ENCODE measurements around the gene ARMC3. TPM values are rescaled to one million over a fixed set of nuclear protein-coding genes. Genes with fewer than 3 reads are reported as not detected.

Gene ARMC3
- total and polyA plus RNA-seq, 8 donors, result 0.05 to 0.25 TPM; not detected in 6

GRCh38 chr10:23034790-23035189, 106.9 kb downstream of the ARMC3 start:
- DNase-seq (no peak), ATAC-seq (no peak), FAIRE-seq (no peak)
- no peak for TF ChIP-seq CTCF (IDR thresholded peaks at IDR 0.05)
- no peaks in the 10 kb centered on the region for H3K4me1 ChIP-seq
- no peak overlapping the region for H3K27ac ChIP-seq
- intact Hi-C loops (cut with DNase I), result no loop called here
- no peak overlapping the region for H3K4me3 ChIP-seq
- H3K27me3 ChIP-seq, result no peaks in the 10 kb centered on the region
- no peaks in the 10 kb centered on the region for H3K36me3 ChIP-seq
- H3K9me3 ChIP-seq, result no peaks in the 10 kb centered on the region

- intact Hi-C loops (cut with DNase I), result no loop called here
- ATAC-seq (no peak), DNase-seq (no peak), FAIRE-seq (no peak)
- H3K36me3 ChIP-seq, result no peaks in the 10 kb centered on the region
- no peaks in the 10 kb centered on the region for H3K4me1 ChIP-seq
- TF ChIP-seq CTCF (IDR thresholded peaks at IDR 0.05), result no peak
- no peaks in the 10 kb centered on the region for H3K27me3 ChIP-seq
- no peak overlapping the region for H3K27ac ChIP-seq
- H3K9me3 ChIP-seq, result no peaks in the 10 kb centered on the region
- H3K4me3 ChIP-seq, result no peak overlapping the region
Measured at GRCh38 chr10:23035569-23035968, 107.7 kb downstream of the ARMC3 start.

GRCh38 chr10:23037152-23037551, 109.3 kb downstream of the ARMC3 start:
- Histone ChIP-seq H3K27me3 (no peaks in the 10 kb centered on the region), H3K4me3 (no peak overlapping the region), H3K27ac (no peak overlapping the region), H3K4me1 (no peaks in the 10 kb centered on the region), H3K36me3 (no peaks in the 10 kb centered on the region), H3K9me3 (no peaks in the 10 kb centered on the region)
- 91% methylated on average over 10 of the region's 10 CpGs for WGBS, 2 donors
- intact Hi-C loops (cut with DNase I), result no loop called here
- FAIRE-seq (no peak), ATAC-seq (no peak), DNase-seq (no peak)
- no peak for TF ChIP-seq CTCF (IDR thresholded peaks at IDR 0.05)

GRCh38 chr10:23037561-23037960, 109.7 kb downstream of the ARMC3 start:
- no peak for FAIRE-seq
- H3K4me3 ChIP-seq, result no peak overlapping the region
- H3K27ac ChIP-seq, result no peak overlapping the region
- whole genome bisulfite sequencing, 2 donors, result 82 to 88% methylated on average over 4 of the region's 4 CpGs
- no peaks in the 10 kb centered on the region for H3K4me1 ChIP-seq
- ATAC-seq, result no peak
- no peaks in the 10 kb centered on the region for H3K27me3 ChIP-seq
- no peak for TF ChIP-seq CTCF (IDR thresholded peaks at IDR 0.05)
- intact Hi-C loops (cut with DNase I), result no loop called here
- no peak for DNase-seq
- no peaks in the 10 kb centered on the region for H3K36me3 ChIP-seq
- H3K9me3 ChIP-seq, result no peaks in the 10 kb centered on the region

GRCh38 chr10:23038172-23038571, 110.3 kb downstream of the ARMC3 start:
- Histone ChIP-seq H3K27me3 (no peaks in the 10 kb centered on the region), H3K36me3 (no peaks in the 10 kb centered on the region), H3K4me1 (no peaks in the 10 kb centered on the region), H3K9me3 (no peaks in the 10 kb centered on the region), H3K4me3 (no peak overlapping the region), H3K27ac (no peak overlapping the region)
- WGBS, 2 donors, result 96% methylated on average over 5 of the region's 5 CpGs
- no peak for TF ChIP-seq CTCF (IDR thresholded peaks at IDR 0.05)
- no peak for ATAC-seq
- DNase-seq, result no peak
- FAIRE-seq, result no peak
- intact Hi-C loops (cut with DNase I), result no loop called here
